Measurements from ENCODE around the gene BUB1. TPM values are rescaled to one million over a fixed set of nuclear protein-coding genes. Genes with fewer than 3 reads are reported as not detected.

Gene BUB1
- total RNA-seq, 1 experiment from 2014 or later, result 54.3 TPM

DNA sequence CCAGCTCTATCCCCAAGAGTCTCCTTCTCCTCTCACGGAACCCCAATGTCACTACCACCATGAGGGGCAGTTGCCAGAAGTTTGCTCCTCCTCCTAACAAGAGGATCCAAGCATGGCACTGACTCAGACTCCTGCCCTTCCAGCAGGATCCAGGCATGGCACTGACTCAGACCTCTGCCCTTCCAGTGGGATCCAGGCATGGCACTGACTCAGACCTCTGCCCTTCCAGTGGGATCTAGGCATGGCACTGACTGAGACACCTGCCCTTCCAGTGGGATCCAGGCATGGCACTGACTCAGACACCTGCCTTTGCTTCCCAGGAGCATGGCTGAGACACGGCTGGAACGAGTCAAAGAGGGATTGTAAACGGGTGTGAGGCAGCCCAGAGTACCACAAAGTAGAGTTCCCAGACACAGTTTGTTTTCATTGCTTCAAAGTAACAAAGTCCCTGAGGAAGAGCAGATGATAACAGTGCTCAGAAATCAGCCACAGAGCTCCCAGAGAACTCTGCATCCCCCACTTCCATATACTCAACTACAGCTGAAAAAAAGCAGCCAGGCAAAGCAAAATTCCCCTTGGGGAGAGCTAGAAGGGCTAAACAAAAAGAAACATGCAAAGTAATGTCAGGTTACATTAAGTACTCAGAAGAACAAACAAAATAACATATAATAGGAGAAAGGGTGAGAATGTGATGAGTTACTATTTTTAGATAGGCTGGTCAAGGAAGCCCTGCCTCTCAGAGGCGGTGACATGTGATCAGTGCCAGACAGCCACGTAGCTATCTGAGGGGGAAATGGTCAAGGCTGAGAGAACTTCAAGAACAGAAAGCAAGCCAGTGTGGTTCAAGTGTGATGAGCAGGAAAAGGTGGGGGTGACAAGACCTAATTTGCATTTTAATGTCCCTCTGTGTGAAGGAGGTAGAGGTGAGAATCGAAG, 3.0 kb downstream of the BUB1 start:
- peaks cover 40% of the 10 kb centered on the region for H3K36me3 ChIP-seq
- no peaks in the 10 kb centered on the region for H3K9me3 ChIP-seq
- no peaks in the 10 kb centered on the region for H3K27me3 ChIP-seq
- DNase-seq, result peak; percentile 80
- no peak overlapping the region for H3K4me3 ChIP-seq

GRCh38 chr2:110673201-110673600, 4.7 kb downstream of the BUB1 start:
- no peaks in the 10 kb centered on the region for H3K27me3 ChIP-seq
- no peak for DNase-seq
- no peak overlapping the region for H3K4me3 ChIP-seq
- no peaks in the 10 kb centered on the region for H3K9me3 ChIP-seq
- H3K36me3 ChIP-seq, result peaks cover 57% of the 10 kb centered on the region

- DNase-seq, result no peak
- peaks cover 81% of the 10 kb centered on the region for H3K36me3 ChIP-seq
- no peak overlapping the region for H3K4me3 ChIP-seq
- H3K27me3 ChIP-seq, result no peaks in the 10 kb centered on the region
- no peaks in the 10 kb centered on the region for H3K9me3 ChIP-seq
Observed at GRCh38 chr2:110670826-110671225, 7.0 kb downstream of the BUB1 start.

- H3K36me3 ChIP-seq, result peaks cover 94% of the 10 kb centered on the region
- no peak overlapping the region for H3K4me3 ChIP-seq
- H3K27me3 ChIP-seq, result no peaks in the 10 kb centered on the region
- H3K9me3 ChIP-seq, result no peaks in the 10 kb centered on the region
- DNase-seq, result no peak
Observed at GRCh38 chr2:110669079-110669478, 8.8 kb downstream of the BUB1 start.

GRCh38 chr2:110667071-110667470, 10.8 kb downstream of the BUB1 start:
- DNase-seq, result no peak
- Histone ChIP-seq H3K36me3 (peaks cover 84% of the 10 kb centered on the region), H3K27me3 (no peaks in the 10 kb centered on the region), H3K9me3 (no peaks in the 10 kb centered on the region), H3K4me3 (no peak overlapping the region)

DNA sequence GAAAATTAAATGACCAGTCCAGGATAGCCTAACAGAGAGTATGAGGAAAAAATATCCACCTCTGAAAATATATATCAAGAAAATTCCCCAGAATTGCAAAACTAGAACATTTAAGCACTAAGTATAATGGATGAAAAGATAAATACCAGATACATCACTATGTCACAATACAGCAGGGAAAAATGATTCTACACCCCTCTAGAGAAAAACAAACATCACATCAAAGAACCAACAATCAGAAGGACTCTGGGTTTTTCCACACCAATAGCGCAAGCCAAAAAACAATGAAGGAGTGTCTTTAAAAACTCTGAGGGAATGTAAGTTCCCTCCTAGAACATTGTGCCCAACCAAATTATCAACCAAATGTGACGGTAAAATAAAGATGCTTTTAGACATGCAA, 13.7 kb downstream of the BUB1 start:
- H3K36me3 ChIP-seq, result peaks cover 85% of the 10 kb centered on the region
- no peak for DNase-seq
- no peaks in the 10 kb centered on the region for H3K27me3 ChIP-seq
- no peaks in the 10 kb centered on the region for H3K9me3 ChIP-seq
- no peak overlapping the region for H3K4me3 ChIP-seq

DNA sequence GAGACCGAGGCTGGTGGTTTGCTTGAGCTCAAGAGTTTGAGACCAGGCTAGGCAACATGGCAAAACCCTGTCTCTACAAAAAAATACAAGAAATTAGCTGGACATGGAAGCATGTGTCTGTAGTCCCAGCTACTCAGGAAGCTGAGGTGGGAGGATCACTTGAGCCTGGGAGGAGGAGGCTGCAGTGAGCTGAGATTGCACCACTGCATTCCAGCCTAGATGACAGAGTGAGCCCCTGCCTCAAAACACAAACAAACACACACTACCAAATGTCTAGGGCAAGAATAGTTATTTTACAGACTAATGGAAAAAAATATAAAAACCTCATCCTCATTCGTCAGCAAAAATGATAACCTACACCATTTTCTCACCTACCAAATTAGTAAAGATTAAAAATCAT, 15.3 kb downstream of the BUB1 start:
- Histone ChIP-seq H3K27me3 (no peaks in the 10 kb centered on the region), H3K36me3 (peaks cover 85% of the 10 kb centered on the region), H3K4me3 (no peak overlapping the region), H3K9me3 (no peaks in the 10 kb centered on the region)
- no peak for DNase-seq

DNA sequence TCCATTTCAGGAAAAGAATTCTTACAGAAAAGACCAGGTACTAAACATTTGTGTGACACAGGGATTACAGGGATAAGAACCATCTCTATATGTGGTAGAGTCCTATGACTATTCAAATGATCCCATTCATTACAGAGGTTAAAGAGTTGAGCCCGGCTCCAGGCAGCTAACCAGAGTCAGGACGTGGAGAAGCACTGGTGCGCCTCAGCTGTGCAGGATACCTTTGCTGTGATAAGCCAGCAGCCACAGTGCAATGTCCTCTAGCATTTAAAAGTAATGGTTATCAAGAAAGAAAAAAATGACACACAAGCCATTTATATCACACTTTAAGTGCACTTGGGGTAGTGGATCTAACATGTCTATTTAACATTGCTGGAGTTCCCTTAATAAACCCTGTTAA, 17.3 kb downstream of the BUB1 start:
- H3K4me3 ChIP-seq, result no peak overlapping the region
- H3K27me3 ChIP-seq, result no peaks in the 10 kb centered on the region
- H3K9me3 ChIP-seq, result no peaks in the 10 kb centered on the region
- peaks cover 85% of the 10 kb centered on the region for H3K36me3 ChIP-seq
- no peak for DNase-seq

GRCh38 chr2:110659248-110659647, 18.6 kb downstream of the BUB1 start:
- no peak for DNase-seq
- Histone ChIP-seq H3K4me3 (no peak overlapping the region), H3K27me3 (no peaks in the 10 kb centered on the region), H3K36me3 (peaks cover 86% of the 10 kb centered on the region), H3K9me3 (no peaks in the 10 kb centered on the region)

GRCh38 chr2:110657724-110658305, 20.0 kb downstream of the BUB1 start:
- Histone ChIP-seq H3K27me3 (no peaks in the 10 kb centered on the region), H3K4me3 (no peak overlapping the region), H3K9me3 (no peaks in the 10 kb centered on the region), H3K36me3 (peaks cover 91% of the 10 kb centered on the region)
- DNase-seq, result no peak

DNA sequence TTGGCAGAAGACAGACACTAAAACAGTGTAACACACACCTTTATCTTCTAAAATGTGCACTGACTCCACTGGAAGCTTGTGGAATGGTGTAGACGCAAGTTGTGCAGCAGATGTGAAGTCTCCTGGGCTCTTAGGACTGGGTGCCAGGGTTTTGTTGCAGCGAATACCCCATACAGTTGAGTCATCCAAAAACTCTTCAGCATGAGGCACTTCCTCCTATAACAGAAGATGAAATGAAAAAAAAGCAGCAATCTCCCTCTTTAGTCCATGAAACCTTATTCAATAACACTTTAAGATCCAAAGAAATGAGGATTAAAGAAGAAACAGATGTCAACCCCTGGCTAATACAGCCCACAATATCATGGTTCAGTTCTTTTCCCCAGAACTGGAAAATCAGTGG, 22.2 kb downstream of the BUB1 start:
- no peak for DNase-seq
- H3K36me3 ChIP-seq, result peaks cover 94% of the 10 kb centered on the region
- H3K9me3 ChIP-seq, result no peaks in the 10 kb centered on the region
- H3K4me3 ChIP-seq, result no peak overlapping the region
- H3K27me3 ChIP-seq, result no peaks in the 10 kb centered on the region

DNA sequence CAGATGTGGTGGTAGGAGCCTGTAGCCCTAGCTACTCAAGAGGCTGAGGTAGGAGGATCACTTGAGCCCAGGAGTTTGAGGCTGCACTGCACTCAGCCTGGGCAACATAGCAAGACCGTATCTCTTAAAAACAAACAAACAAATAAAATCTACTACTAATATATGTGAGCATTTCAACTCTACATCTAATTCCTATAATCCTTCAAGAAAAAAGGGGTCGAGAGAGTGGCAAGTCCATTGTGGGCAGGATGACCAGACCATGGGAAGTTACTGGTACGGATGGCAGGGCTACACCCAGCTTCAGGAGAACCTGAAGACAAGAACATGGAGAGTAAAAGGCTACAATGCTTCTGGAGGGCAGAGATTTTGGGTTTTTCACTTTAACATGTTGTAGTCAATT, 24.0 kb downstream of the BUB1 start:
- no peaks in the 10 kb centered on the region for H3K27me3 ChIP-seq
- no peak overlapping the region for H3K4me3 ChIP-seq
- peaks cover 93% of the 10 kb centered on the region for H3K36me3 ChIP-seq
- H3K9me3 ChIP-seq, result no peaks in the 10 kb centered on the region
- DNase-seq, result no peak

DNA sequence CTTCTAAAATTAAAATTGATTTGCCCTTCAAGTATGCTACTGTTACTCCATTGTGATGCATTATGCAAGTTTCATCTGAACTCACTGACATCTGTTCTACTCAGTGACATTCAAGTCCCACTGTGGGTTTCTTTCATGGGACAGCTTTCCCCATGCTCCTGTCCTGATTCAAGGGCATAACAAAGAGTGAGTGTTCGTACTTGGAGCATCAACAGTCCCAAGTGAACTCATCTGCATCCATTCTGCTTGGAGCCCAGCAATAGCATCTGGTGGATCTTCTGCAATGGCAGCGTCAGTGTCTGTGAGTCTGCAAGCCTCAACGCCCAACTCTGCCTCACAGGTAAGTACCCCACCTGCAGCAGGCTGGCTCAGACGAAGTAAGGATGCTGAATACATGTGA, 27.5 kb downstream of the BUB1 start:
- H3K27me3 ChIP-seq, result no peaks in the 10 kb centered on the region
- no peak overlapping the region for H3K4me3 ChIP-seq
- no peaks in the 10 kb centered on the region for H3K9me3 ChIP-seq
- no peak for DNase-seq
- H3K36me3 ChIP-seq, result peaks cover 85% of the 10 kb centered on the region

- DNase-seq, result no peak
- peaks cover 81% of the 10 kb centered on the region for H3K36me3 ChIP-seq
- no peak overlapping the region for H3K4me3 ChIP-seq
- no peaks in the 10 kb centered on the region for H3K27me3 ChIP-seq
- no peaks in the 10 kb centered on the region for H3K9me3 ChIP-seq
Observed at GRCh38 chr2:110647777-110648176, 30.1 kb downstream of the BUB1 start.

- Histone ChIP-seq H3K36me3 (peaks cover 80% of the 10 kb centered on the region), H3K27me3 (no peaks in the 10 kb centered on the region), H3K9me3 (no peaks in the 10 kb centered on the region), H3K4me3 (no peak overlapping the region)
- no peak for DNase-seq
Observed at GRCh38 chr2:110645616-110646015, 32.2 kb downstream of the BUB1 start.

DNA sequence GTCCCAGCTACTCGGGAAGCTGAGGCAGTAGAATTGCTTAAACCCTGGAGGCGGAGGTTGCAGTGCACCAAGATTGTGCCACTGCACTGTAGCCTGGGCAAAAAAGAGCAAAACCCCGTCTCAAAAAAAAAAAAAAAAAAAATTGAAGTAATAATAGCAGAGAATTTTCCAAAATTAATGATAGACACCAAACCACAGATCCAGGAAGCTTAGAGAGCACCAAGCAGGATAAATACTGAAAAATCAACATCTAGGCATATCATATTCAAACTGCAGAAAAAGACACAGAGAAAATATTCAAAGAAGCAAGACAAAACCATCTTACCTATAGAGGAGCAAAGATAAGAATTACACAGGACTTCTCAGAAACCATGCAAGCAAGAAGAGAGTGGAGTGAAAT, 33.5 kb downstream of the BUB1 start:
- Histone ChIP-seq H3K4me3 (no peak overlapping the region), H3K36me3 (peaks cover 80% of the 10 kb centered on the region), H3K27me3 (no peaks in the 10 kb centered on the region), H3K9me3 (no peaks in the 10 kb centered on the region)
- DNase-seq, result no peak

DNA sequence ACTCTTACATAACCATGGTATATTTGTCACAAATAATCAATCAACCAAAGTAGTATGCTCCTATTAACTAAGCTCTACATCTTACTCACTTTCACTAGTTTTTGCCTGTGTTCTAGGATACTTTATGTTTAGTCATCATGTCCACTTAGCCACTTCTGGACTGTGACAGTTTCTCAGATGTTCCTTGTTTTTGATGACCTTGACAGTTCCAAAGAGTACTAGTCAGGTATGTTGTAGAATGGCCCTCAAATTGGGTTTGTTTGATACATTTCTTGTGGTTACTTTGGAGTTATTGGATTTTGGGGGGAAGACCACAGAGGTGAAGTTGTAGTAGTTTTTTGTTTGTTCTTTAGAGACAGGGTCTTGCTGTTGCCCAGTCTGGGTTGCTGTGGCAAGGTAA, 35.5 kb downstream of the BUB1 start:
- no peak for DNase-seq
- Histone ChIP-seq H3K36me3 (peaks cover 81% of the 10 kb centered on the region), H3K9me3 (no peaks in the 10 kb centered on the region), H3K4me3 (no peak overlapping the region), H3K27me3 (no peaks in the 10 kb centered on the region)

- Histone ChIP-seq H3K27me3 (no peaks in the 10 kb centered on the region), H3K4me3 (no peak overlapping the region), H3K36me3 (peaks cover 81% of the 10 kb centered on the region), H3K9me3 (no peaks in the 10 kb centered on the region)
- no peak for DNase-seq
Observed at GRCh38 chr2:110639972-110640371, 37.9 kb downstream of the BUB1 start.
